ENCODE results near the gene DTNB.

DTNB gene

DNA sequence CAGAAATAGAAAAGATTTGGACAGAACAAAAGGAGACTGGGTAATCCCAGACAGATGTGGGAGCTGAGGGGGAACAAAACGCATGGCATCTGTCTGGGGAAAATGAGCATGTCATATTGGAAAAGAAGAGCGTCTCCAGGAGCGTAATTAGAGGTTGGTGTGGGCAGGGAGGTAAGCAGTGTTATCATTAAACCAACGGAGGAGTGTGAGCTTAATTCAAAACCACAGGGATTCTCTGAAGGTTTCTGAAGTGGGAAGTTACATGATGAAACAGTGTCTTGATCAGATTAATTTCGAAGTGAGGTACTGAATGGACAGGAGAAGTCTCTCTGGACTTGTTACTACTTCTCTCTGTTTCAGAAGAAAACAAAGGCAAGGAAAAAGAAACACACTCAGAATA lies 53.3 kb downstream of the DTNB start:
- TF ChIP-seq, protein P1, sequence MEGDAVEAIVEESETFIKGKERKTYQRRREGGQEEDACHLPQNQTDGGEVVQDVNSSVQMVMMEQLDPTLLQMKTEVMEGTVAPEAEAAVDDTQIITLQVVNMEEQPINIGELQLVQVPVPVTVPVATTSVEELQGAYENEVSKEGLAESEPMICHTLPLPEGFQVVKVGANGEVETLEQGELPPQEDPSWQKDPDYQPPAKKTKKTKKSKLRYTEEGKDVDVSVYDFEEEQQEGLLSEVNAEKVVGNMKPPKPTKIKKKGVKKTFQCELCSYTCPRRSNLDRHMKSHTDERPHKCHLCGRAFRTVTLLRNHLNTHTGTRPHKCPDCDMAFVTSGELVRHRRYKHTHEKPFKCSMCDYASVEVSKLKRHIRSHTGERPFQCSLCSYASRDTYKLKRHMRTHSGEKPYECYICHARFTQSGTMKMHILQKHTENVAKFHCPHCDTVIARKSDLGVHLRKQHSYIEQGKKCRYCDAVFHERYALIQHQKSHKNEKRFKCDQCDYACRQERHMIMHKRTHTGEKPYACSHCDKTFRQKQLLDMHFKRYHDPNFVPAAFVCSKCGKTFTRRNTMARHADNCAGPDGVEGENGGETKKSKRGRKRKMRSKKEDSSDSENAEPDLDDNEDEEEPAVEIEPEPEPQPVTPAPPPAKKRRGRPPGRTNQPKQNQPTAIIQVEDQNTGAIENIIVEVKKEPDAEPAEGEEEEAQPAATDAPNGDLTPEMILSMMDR (IDR thresholded peaks at IDR 0.05; ENCODE audit: low read depth, low read length) = no peak
- no peaks in the 10 kb centered on the region for H3K9me3 ChIP-seq (ENCODE audit: severe bottlenecking)

DNA sequence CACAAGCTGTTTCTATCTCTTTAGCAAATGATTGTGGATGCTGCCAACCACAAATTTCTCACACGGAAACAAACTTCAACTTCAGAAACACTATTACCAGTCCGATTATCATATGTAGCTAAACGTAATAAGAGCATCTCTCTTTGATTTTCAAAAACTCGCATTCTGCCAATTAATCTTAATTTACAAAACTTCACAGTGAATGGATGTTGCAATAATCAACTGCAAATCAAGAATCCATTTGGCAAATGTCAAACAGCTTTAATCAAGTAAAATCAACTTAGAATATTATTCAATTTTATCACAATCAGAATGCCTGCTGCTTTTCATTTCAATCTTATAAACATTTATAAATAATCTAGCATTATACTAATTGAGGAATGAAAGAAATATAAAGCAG lies 54.2 kb downstream of the DTNB start:
- no peak overlapping the region for H3K27ac ChIP-seq
- no peak overlapping the region for H3K4me3 ChIP-seq (ENCODE audit: low read depth, low read length)
- no peak for DNase-seq
- no peaks in the 10 kb centered on the region for H3K36me3 ChIP-seq
- TF ChIP-seq, protein P1 (IDR thresholded peaks at IDR 0.05; ENCODE audit: low read depth, low read length) = no peak
- no peaks in the 10 kb centered on the region for H3K27me3 ChIP-seq (ENCODE audit: insufficient read depth, low read depth, severe bottlenecking)
- no peaks in the 10 kb centered on the region for H3K9me3 ChIP-seq (ENCODE audit: severe bottlenecking)

More for the DNA sequence above, 53.3 kb downstream of the DTNB start:
- no peaks in the 10 kb centered on the region for H3K27me3 ChIP-seq (ENCODE audit: insufficient read depth, low read depth, severe bottlenecking)
- no peaks in the 10 kb centered on the region; the same call in 1 of the 2 replicates for H3K36me3 ChIP-seq
- H3K27ac ChIP-seq = no peak overlapping the region
- DNase-seq = no peak
- H3K4me3 ChIP-seq (ENCODE audit: low read depth, low read length) = no peak overlapping the region

GRCh38 chr2:25618676-25619075 lies 54.7 kb downstream of the DTNB start:
- no peak overlapping the region for H3K4me3 ChIP-seq (ENCODE audit: low read depth, low read length)
- H3K27ac ChIP-seq = no peak overlapping the region
- no peaks in the 10 kb centered on the region for H3K9me3 ChIP-seq (ENCODE audit: severe bottlenecking)
- no peak for DNase-seq
- TF ChIP-seq, protein P1 (IDR thresholded peaks at IDR 0.05; ENCODE audit: low read depth, low read length) = no peak
- no peaks in the 10 kb centered on the region for H3K36me3 ChIP-seq
- no peaks in the 10 kb centered on the region for H3K27me3 ChIP-seq (ENCODE audit: insufficient read depth, low read depth, severe bottlenecking)

DNA sequence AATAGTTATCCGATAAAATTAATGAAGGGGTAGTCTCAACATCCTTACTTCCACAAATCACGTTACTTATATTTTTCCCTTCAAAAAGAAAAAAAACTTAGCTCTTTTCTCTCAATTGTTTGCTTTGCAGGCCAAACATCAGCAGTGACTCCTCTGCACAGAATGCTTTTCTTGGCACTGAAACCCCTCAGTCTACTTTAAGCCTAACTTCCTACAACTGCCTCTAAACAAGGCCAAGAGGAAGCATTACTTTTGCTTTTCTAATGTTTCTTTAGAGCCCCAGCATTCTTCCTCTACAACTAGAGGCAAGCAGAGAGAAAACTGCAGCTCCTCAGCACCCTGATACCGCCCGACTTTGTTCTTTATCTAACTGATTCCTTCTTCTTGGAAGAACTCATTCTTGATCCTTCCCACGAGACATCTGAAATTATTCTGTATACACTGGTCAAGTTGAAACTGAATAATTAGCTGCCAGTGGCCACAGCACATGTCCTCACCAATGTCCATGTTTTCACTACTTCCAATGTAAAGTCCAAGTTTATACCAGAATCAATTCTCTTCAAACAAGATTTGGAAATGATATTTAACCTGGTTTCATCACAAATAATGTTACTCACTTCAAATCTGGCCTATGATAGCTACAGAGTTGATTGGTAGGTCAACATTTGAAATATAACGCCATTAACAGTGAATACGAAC lies 55.3 kb downstream of the DTNB start:
- Histone ChIP-seq H3K27ac (no peak overlapping the region), H3K9me3 (ENCODE audit: severe bottlenecking) (no peaks in the 10 kb centered on the region), H3K36me3 (no peaks in the 10 kb centered on the region), H3K4me3 (ENCODE audit: low read depth, low read length) (no peak overlapping the region), H3K27me3 (ENCODE audit: insufficient read depth, low read depth, severe bottlenecking) (no peaks in the 10 kb centered on the region)
- no peak for DNase-seq
- TF ChIP-seq, protein P1 (IDR thresholded peaks at IDR 0.05; ENCODE audit: low read depth, low read length) = no peak

GRCh38 chr2:25615920-25616319 lies 57.5 kb downstream of the DTNB start:
- H3K4me3 ChIP-seq (ENCODE audit: low read depth, low read length) = no peak overlapping the region
- TF ChIP-seq, protein P1 (IDR thresholded peaks at IDR 0.05; ENCODE audit: low read depth, low read length) = no peak
- no peaks in the 10 kb centered on the region for H3K9me3 ChIP-seq (ENCODE audit: severe bottlenecking)
- no peaks in the 10 kb centered on the region for H3K27me3 ChIP-seq (ENCODE audit: insufficient read depth, low read depth, severe bottlenecking)
- H3K36me3 ChIP-seq = no peaks in the 10 kb centered on the region
- DNase-seq = no peak
- no peak overlapping the region for H3K27ac ChIP-seq

DNA sequence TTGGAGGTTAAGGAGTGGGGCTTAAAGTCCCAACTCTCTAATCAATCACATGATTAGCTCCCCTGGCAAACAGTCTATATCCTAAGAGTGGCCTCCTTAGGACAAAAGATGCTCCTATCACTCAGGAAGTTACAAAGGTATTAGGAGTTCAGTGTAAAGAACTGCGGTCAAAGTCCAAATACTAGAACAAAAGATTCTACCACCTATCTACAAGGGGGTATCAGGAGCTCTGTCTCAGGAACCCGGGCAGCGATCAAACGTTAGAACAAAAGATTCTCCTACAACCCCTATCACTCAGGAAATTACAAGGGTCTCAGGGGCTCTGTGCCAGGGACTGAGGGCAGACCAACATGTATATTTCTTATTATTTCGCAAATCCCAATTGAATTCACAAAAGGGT lies 58.0 kb downstream of the DTNB start:
- DNase-seq = no peak
- no peak overlapping the region for H3K4me3 ChIP-seq (ENCODE audit: low read depth, low read length)
- H3K36me3 ChIP-seq = no peaks in the 10 kb centered on the region
- H3K9me3 ChIP-seq (ENCODE audit: severe bottlenecking) = no peaks in the 10 kb centered on the region
- H3K27me3 ChIP-seq (ENCODE audit: insufficient read depth, low read depth, severe bottlenecking) = no peaks in the 10 kb centered on the region
- H3K27ac ChIP-seq = no peak overlapping the region
- TF ChIP-seq, protein P1 (IDR thresholded peaks at IDR 0.05; ENCODE audit: low read depth, low read length) = no peak
